IPS-NIHi7 (cell line): Measurements from ENCODE around the gene NUP58.
"Not testable (repeated sequence)": the region's sequence is repeated elsewhere in the genome, so short reads cannot be mapped to it uniquely, and the experiment has no call there.

Experiments used
- DNase-seq: peaks from one replicate; pipeline ENCODE4 v3.0.0; 2012; ENCODE audit warnings: mixed read lengths; ENCODE audit errors: extremely low spot score

NUP58 gene

DNA sequence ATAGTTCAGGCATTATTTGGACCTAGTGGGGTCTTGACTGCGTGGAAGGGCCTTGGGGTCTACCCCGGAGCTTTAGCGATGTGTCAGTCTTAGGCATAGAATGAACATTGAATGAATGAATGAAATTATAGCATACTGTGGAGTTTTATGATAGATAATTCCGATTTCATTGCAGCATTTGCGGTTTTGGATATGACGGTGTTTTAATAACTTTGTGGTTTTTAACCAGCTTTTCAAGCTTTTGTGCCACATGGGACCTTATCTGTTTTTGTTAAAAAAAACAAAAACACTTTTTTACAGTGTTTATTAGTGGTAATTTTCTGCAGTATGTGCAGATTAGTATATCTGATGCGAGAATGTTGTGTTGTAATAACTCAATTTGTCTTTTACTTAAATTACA, 696 bp downstream of the NUP58 start:
- no peak for DNase-seq

DNA sequence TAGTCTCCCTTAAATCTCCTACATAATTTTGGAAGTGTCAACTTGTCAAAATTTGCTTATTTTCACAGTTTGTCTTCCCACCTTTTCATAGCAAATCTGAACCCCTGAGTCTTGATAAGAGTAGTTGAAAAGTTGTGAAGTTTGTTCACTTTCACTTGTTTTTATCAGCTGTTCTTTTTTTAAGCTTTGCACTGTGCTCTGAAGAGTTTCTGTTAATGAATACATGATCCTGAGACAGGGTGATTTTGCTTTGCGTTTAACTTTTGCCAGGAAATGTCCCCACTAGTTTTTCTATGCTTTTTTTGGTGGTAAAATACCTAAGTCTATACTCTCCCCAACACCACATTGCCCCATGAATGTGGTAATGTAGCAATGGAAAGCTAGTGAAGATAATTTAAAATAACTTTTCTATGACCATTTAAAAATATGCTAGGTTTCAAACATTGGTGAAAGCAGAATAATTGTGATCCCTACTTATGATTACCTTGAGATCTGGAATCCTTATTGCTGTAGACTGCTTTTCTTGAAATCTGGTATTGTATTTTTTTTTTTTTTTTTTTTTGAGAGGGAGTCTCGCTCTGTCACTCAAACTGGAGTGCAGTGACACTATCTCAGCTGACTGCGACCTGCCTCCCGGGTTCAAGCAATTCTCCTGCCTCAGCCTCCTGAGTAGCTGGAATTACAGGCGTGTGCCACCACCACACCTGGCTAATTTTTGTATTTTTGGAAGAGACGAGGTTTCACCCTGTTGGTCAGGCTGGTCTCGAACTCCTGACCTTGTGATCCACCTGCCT, 5.4 kb downstream of the NUP58 start:
- DNase-seq = no peak

DNA sequence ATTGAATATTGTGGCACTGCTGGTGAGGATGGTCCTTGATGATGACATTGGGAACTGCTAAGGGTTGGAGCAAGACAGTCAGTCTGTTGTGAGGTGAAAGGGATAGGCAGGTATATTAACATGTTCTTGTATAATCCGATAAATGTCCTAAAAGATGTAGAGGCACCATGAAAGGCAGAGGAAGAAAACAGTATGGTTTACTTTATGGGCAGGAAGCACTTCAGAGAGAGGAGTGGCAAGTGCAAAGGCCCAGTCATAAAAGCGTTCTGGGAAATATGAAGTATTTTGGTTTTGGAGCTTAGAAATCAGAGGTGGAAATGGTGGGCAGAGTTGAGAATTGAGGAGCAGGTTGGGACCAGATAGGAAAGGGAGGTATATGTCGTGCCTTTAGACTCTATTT, 9.5 kb downstream of the NUP58 start:
- DNase-seq = no peak

DNA sequence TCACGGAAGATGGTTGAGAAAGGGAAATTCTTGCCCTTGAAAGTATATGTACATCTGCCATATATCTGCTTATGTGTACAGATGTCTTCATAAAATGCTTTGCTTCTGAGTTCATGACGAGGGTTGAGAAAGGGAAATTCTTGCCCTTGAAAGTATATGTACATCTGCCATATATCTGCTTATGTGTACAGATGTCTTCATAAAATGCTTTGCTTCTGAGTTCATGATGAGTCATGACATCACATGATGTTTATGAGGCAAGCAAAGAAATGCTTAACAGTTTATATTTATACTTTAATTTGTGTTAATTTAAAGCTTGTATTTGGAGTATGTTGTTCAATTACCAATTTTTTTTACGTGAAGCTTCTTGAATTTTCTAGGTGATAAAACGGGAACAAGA, 17.5 kb downstream of the NUP58 start:
- not testable (repeated sequence) for DNase-seq

DNA sequence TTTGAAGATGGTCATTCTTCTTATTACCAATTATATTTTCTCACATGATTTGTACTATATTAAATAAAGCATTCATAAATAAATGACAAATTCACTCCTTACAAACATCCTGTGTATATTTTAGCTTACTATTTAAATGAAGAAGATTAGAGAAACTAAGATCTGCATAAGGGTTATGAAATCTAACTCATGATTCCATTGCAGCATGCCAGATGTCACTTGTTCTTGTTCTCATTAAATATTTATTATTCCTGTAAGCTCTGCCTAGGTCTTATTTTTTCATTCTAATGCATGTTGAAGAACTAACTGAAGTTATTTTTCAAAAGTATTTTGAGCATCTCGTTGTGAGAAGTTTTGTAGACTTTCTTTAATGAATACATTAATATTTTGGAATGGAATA, 18.3 kb downstream of the NUP58 start:
- no peak for DNase-seq

DNA sequence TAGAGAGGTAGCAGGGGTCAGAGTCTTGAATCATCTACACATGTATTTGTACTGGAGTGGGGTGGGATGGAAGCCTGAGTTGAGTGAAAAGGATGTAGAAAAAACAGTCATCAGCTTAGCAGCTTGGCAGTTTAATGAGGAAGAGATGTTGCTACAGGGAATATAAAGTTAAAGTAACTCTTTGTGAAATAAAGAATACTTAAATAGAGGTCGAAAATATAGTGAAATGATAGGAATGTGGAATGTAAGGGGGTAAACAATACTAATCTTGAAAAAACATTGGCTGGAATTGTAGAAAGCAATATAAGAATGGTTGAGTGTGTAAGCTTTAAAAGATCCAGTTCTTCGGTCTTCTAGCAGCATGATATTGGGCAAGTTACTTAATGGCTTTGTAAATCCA, 22.7 kb downstream of the NUP58 start:
- no peak for DNase-seq

DNA sequence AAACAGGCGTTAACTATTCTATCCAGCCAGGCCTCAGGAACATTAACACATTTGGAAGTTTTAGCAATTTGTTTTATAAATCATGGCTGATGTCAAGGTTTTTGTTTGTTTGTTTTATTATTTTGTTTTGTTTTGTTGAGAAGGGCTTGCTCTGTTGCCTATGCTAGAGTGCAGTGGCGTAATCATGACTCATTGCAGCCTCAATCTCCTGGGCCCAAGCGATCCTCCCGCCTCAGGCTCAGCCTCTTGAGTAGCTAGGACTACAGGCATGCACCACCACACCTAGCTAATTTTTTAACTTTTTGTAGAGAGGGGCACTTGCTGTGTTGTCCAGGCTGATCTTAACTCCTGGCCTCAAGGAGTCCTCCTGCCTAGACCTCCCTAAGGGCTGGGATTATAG, 28.3 kb downstream of the NUP58 start:
- no peak for DNase-seq

DNA sequence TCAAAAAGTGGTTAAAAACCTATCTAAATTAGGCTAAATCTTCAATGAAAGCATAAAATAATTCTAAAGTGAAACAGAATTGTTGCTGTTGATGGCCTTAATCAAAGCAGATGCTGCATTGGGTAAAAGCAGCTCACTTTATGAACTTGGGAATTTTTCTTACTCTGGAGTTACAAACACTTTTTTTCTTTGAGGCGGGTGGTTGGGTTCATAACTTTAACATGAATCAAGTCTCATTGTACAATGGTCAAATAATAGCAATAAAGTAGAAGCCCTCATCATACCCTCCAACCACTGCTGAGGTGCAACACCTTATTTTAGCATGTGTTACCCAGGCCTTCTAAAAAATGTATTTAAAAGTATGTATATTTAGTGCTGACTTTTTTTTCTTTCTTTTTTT, 29.1 kb downstream of the NUP58 start:
- DNase-seq = no peak

DNA sequence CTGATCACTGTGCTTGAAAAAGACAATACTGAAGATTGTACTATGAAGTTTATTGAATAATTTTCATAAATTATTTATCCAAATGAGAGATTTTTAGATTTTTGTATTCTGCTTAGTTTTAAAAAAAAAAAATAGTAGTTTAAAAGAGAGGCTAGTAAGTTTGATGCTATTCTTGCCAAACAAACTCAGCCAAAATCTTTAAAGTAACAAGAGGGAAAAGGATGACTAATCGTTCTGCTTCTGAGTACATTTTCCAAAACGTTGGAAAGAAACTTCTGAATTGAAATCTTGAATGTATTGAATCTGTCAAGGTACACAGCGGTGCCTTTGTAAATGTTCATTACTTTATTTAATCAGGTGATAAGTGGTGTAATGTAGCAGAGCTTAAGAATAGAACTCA, 34.4 kb downstream of the NUP58 start:
- no peak for DNase-seq

DNA sequence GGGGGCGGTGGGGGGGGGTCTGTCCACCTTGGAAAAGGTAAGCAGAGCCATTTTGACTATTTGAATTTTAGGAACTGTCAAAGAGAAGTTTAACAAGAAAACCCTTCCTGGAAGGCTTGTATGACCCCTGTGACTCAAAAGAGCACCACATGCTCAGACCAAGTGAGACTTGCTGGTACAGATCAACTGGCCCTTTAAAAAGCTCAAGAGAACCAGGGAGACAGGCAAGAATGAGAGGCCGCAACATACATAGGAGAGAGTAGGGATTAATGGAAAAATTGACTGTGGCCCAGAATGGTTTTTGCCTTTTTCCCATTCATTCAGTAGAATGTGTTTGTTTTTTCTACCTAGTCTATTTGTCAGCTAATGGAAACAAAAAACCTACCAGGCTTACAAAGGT, 44.2 kb downstream of the NUP58 start:
- DNase-seq = no peak

DNA sequence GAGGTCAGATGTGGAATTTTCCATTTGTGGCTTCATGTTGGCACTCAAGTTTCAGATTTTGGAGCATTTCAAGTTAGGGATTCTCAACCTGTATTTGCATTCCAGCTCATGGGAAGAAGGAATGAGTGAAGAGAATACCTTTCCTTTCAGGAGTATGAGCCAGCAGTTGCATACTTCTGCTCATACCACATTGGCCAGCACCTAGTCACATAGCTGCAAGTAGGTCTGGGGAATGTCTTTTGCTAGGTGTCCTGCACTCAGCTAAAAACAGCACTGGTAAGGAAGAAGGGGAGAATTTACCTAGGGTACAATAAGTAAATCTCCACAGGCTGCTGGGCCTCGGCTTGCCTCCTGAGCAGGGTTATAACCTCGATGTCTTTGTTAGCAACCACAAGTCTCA, 45.7 kb downstream of the NUP58 start:
- peak; percentile 26 for DNase-seq

DNA sequence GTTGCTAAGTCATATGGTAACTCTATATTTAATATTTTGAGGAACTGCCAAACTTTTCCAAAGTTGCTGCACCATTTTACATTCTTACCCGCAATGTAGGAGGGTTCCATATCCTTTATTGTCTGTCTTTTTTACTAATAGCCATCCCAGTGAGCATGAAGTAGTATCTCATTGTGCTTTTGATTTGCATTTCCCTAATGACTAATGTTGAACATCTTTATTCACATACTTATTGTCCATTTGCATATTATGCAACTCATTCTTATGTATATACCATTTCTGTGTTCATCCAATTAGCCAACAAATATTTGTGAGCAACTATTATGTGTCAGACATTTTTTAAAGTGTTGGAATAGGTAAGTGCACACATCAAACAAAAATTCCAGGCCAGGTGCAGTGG, 50.0 kb downstream of the NUP58 start:
- no peak for DNase-seq

DNA sequence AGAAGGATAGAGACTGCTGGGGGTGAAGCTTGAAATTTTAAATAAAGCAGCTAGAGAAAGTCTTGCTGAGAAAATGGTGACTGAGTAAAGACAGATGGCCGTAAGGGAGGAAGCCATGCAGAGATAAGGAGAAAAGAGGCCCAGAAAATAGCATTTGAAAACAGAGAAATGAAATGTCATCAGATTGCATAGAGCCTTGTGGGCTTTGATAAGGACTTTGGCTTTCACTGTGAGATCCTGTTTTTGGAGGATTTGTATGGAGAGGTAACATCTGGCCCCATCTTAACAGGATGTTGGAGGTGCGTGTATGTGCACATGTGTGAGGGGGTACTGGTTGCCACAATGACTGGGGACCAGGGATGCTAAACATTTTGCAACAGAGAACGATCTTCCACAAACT, 50.8 kb downstream of the NUP58 start:
- DNase-seq = no peak

DNA sequence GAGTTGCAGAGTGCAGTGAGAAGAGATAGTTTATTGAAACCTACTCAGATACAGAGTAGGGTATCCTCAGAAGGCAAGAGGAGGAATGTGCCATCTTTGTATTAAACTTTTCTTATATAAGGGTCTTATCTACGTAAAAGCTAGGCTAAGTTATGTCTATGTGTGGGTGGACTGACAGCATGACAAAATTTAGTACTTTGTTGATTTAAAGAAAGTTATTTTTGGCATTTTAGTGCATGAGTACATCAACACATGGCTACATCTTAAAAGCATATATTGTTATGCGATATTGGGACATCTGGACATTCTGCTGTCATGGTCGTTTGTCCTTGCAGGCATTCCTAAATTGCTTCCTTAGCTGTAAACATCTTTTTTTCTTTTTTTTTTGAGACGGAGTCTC, 51.4 kb downstream of the NUP58 start:
- no peak for DNase-seq

DNA sequence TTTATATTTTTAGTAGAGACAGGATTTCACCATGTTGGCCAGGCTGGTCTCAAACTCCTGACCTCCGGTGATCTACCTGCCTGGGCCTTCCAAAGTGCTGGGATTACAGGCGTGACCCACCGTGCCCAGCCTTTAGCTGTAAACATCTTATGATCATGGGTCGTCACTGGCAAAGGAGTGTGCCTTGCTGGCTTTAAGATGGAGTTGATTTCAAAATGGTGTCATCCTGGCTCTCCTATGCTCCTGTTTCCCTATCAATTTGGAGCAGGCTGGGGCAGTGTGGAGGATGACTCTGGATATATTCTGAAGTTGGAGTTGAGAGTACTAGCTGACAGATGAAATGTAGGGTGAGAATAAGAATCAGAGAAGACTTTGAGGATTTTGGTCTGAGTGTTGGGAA, 51.9 kb downstream of the NUP58 start:
- DNase-seq = no peak

DNA sequence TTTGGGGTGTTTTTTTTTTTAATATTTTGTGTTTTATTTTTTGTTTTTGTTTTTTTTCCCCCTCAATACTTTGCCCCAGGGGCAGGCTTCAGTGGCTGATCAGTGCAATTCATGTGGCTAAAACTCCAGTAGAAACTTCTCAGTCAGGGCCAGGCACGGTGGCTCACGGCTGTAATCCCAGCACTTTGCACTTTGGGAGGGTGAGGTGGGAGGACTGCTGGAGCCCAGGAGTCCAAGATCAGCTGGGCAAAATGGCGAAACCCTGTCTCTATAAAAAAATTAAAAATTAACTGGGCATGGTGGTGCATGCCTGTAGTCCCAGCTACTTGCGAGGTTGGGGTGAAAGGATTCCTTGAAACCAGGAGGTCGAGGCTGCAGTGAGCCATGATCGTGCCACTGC, 53.0 kb downstream of the NUP58 start:
- DNase-seq = no peak

DNA sequence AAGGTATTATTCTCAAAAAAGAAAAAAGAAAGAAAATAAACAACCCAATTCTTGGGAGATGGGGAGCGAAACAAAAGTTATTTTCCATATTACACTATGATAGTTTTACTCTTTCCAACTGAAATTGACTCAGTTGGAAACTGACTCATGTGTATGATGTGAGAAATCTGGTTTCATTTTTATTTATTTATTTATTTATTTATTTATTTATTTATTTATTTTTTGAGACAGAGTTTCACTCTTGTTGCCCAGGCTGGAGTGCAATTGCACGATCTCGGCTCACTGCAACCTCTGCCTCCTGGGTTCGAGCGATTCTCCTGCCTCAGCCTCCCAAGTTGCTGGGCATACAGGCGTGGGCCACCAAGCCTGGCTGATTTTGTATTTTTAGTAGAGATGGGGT, 59.0 kb downstream of the NUP58 start:
- not testable (repeated sequence) for DNase-seq

DNA sequence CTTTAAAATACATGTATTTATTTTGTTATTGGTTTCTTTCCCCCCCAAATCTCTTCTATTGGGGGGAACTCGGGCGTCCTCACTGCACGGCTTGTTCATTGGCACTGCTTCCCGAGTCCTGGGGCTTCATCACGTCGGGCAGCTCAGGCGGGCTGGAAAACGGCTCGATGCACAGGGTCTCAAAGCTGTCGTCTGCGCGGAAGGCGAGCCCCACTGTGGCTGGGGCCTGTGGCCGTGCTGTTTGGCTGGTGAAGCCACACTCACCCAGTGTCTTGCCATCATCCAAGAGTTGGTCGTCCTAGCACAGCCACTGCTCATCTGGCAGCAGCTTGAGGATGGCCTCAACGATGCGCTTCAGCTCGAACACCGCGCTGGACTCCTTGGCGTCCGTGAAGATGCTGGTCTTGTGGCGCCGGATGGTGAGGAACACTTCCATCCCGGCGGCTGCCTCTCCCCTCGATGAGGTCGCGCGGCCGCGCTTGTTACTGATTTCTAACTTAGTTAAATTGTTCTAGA, 64.4 kb downstream of the NUP58 start:
- DNase-seq = no peak

DNA sequence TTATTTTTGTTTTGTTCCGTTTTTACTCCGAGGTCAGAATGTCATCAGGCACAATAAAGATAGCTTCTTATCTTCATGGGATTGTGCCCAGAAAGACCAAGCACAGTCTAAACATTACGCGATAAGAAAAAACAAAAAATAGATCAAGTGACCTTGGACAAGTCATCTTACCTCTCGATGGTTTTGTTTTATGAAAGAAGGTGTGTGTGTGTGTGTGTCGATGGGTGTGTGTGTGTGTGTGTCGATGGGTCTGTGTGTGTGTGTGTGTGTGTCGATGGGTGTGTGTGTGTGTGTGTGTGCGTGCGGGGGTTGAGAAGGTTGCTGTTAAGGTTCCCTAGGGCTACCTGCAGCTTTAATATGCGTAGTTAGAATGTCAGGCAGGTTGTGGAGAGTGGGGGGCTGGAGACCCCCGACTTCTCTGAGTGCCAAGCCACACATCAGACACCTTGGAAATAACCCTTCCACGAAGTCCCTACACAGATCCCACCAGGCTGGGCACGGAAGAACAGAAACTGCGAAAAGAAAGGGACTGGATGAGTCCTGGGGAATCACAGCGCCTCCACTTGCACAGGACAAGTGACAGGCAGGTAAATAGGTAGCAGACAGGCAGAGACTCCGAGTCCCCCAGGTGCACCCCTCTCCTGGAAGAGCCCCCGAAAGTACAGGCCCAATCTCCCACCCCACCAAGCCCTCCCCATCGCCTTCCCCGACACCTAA, 69.9 kb downstream of the NUP58 start:
- peak; percentile 18 for DNase-seq

DNA sequence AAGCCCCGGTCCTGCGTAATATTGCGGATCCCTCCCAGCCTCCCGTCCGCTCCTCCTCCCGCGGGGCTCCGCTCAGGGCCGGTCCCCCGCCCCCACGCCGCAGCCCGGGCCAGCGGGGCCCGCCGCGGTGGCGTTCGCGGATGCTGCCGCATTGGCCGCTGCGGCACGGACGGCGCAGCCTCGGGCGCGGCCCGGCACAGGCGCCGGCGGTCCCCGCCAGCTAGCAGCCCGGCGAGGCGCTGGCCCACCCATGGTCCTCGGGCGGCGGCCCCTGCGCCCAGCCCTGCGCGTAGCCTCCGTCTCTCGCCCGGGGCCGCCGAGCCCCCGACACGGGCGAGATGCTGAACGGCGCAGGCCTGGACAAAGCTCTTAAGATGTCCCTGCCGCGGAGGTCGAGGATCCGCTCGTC, 70.5 kb downstream of the NUP58 start, which contains the start of gene ATP8A2:
ATP8A2 (plus strand) TSS at position 100 of the 409 bp plus-strand sequence; CDS start at position 339, 239 bp downstream.
- peak; percentile 56 for DNase-seq

DNA sequence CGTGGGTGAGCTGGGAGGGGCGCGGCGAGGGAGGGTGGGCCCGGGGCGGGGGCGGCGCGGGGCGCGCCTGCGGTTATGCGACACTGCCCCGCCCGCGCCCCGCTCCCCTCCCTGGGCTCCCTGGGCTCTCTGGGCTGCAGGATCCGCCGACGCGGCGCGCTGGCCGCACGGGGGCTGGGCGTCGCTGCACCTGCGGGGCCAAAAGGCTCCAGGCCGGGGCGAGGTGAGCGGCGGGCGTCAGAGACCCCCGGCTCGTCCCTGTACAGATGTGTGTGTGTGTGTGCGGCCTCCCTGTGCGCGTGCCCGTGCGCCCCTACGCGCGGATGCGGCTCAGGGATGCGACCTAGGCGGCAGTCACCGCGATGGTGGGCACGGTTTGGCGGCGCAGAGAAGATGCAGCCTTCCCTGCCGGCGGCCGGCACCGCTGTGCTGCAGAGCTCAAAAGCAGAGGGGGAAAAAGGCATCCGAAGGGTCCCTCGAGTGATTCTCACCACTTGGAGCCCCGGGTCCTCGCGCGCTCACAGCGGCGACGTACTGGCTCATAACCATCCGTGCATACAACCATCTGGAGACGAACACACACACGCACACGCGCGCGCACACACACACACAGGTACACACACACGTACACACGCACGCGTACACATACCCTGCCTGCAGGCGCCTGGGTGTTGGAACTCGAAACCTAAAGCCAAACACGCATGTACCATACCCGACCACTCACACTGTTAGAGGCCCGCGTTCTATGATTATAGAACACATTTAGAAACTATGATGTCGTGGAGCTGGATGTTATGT, 71.1 kb downstream of the NUP58 start:
- peak; percentile 30 for DNase-seq

DNA sequence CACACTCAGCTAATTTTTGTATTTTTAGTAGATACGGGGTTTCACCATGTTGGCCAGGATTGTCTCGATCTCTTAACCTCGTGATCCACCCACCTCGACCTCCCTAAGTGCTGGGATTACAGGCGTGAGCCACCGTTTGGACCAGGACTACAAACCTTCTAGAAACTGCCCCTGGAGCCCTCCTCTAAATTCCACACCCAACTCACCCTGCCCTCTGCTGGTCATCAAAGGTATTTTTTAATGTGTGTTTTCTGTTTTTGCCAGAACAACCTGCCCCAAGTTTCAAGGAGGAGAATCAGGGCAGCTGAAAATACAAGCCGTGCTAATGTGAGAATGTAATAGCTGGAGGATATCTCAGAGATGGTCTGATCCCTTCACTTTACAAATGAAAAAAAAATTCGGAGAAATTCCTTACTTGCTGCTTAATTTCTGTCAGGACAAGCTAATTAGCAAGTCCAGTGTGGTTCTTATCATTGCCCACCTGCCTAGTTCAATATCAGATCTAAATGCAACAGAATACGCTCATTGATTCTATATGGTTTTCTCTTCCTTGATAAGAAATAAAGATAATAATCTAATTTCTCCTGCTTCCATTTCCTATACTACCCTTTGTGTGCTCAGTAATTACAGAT, 74.4 kb downstream of the NUP58 start:
- peak; percentile 68 for DNase-seq
